ENCODE data around the gene OR51B5. TPM values are rescaled to one million over a fixed set of nuclear protein-coding genes. Genes with fewer than 3 reads are reported as not detected.

OR51B5 gene
- total and polyA plus RNA-seq, 2 donors (not counting 3 experiments of a cell fraction or from before 2014, with no cell fraction given), result 0.07 TPM; not detected in 1

GRCh38 chr11:5307256-5308019, 35.9 kb downstream of the OR51B5 start:
- Histone ChIP-seq H3K9ac (replicated peaks; ENCODE audit: extremely low read depth, insufficient read depth, low read length) (no peak overlapping the region), H3K9me3 (replicated peaks; ENCODE audit: control insufficient read depth, insufficient read depth, low read length) (no peaks in the 10 kb centered on the region), H3K4me3 (replicated peaks in 1 of 3; ENCODE audit: insufficient read depth in 1 of 3, low read depth in 1 of 3, low read length in 3 of 3) (no peak overlapping the region), H3K27ac (ENCODE audit: insufficient read depth, low read depth, low read length) (no peak overlapping the region), H3K27me3 (ENCODE audit: control insufficient read depth in 2 of 2, insufficient read depth in 2 of 2, low read length in 2 of 2) (no peaks in the 10 kb centered on the region), H2AFZ (ENCODE audit: low read depth, low read length) (no peak overlapping the region), H3K36me3 (ENCODE audit: control insufficient read depth in 2 of 2, extremely low read depth in 1 of 2, insufficient read depth in 2 of 2, low read length in 2 of 2) (no peaks in the 10 kb centered on the region), H3K4me2 (ENCODE audit: insufficient read depth, low read length) (no peak overlapping the region), H4K20me1 (replicated peaks; ENCODE audit: control insufficient read depth, extremely low read depth, insufficient read depth, low read length) (no peaks in the 10 kb centered on the region), H3K9me1 (replicated peaks; ENCODE audit: control insufficient read depth, extremely low read depth, insufficient read depth, low read length) (no peaks in the 10 kb centered on the region), H3K4me1 (ENCODE audit: control insufficient read depth, extremely low read depth, insufficient read depth, low read length) (no peaks in the 10 kb centered on the region), H3K79me2 (ENCODE audit: control insufficient read depth, insufficient read depth, low read length) (no peaks in the 10 kb centered on the region)
- intact Hi-C loops (cut with micrococcal nuclease) (no loop called here), dilution Hi-C loops (cut with MboI; ENCODE audit: extremely low pct_ligation_motif_present, low sequenced_read_pairs) (no loop called here)
- no TSS peak for BruUV-seq (replicated peaks)
- TF ChIP-seq POLR2A (IDR thresholded peaks at IDR 0.05; ENCODE audit: low read depth, low read length) (no peak), MYC (IDR thresholded peaks at IDR 0.05; ENCODE audit: low read depth, low read length) (no peak), EZH2 (IDR thresholded peaks at IDR 0.05; ENCODE audit: borderline replicate concordance, low read depth, low read length, severe bottlenecking) (no peak), POLR2AphosphoS5 (IDR thresholded peaks at IDR 0.05; ENCODE audit: insufficient read depth, low read depth, low read length) (no peak), JUN (IDR thresholded peaks at IDR 0.05; ENCODE audit: borderline replicate concordance, insufficient read depth, insufficient read length, low read depth) (no peak), GATA2 (IDR thresholded peaks at IDR 0.05; ENCODE audit: insufficient read depth, insufficient read length, low read depth, low read length) (no peak), FOS (IDR thresholded peaks at IDR 0.05; ENCODE audit: borderline replicate concordance, insufficient read depth, low read length) (no peak)
- TF ChIP-seq, protein P1, sequence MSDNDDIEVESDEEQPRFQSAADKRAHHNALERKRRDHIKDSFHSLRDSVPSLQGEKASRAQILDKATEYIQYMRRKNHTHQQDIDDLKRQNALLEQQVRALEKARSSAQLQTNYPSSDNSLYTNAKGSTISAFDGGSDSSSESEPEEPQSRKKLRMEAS (IDR thresholded peaks at IDR 0.05; ENCODE audit: insufficient read depth, insufficient read length), result no peak
- TF ChIP-seq, protein P2, sequence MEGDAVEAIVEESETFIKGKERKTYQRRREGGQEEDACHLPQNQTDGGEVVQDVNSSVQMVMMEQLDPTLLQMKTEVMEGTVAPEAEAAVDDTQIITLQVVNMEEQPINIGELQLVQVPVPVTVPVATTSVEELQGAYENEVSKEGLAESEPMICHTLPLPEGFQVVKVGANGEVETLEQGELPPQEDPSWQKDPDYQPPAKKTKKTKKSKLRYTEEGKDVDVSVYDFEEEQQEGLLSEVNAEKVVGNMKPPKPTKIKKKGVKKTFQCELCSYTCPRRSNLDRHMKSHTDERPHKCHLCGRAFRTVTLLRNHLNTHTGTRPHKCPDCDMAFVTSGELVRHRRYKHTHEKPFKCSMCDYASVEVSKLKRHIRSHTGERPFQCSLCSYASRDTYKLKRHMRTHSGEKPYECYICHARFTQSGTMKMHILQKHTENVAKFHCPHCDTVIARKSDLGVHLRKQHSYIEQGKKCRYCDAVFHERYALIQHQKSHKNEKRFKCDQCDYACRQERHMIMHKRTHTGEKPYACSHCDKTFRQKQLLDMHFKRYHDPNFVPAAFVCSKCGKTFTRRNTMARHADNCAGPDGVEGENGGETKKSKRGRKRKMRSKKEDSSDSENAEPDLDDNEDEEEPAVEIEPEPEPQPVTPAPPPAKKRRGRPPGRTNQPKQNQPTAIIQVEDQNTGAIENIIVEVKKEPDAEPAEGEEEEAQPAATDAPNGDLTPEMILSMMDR (IDR thresholded peaks at IDR 0.05; ENCODE audit: extremely low read depth in 1 of 2, insufficient read depth in 1 of 2, low read depth in 1 of 2, low read length in 2 of 2), result no peak
- FAIRE-seq, result no peak
- CTCF ChIA-PET, result no interaction called here
- POLR2A ChIA-PET, result no interaction called here
- no peak for DNase-seq (ENCODE audit: low read depth, low spot score)

Measured in endothelial cell of umbilical vein (primary cell).